Colonic mucosa (tissue), 4 donors: ENCODE data around the gene ADGRA1. TPM values are rescaled to one million over a fixed set of nuclear protein-coding genes. Genes with fewer than 3 reads are reported as not detected.

Experiments used
- DNase-seq: peaks from one replicate; pipeline ENCODE4 v3.0.0-alpha.2; 2020
- H3K27ac ChIP-seq: fragments of 200-600 bp; one replicate; pipeline ENCODE4 v1.8.0; 2021
- H3K27me3 ChIP-seq: fragments of 200-600 bp; one replicate; pipeline ENCODE4 v1.8.0; 2021
- H3K36me3 ChIP-seq: fragments of 200-600 bp; one replicate; pipeline ENCODE4 v1.8.0; 2021
- H3K4me1 ChIP-seq: fragments of 200-600 bp; one replicate; pipeline ENCODE4 v1.8.0; 2021; ENCODE audit warnings: mild to moderate bottlenecking
- H3K4me3 ChIP-seq: fragments of 200-600 bp; one replicate; pipeline ENCODE4 v1.8.0; 2021
- H3K9ac ChIP-seq, 2 donors: one replicate each; pipeline ENCODE4 v1.7.0; 2013; ENCODE audit warnings: control low read depth in 2 of 2, low read depth in 2 of 2, low read length in 2 of 2
- H3K9me3 ChIP-seq: fragments of 200-600 bp; one replicate; pipeline ENCODE4 v1.8.0; 2021
- CTCF ChIP-seq: fragments of 200-600 bp; IDR thresholded peaks from one replicate; pipeline ENCODE4 v1.8.0; 2022; ENCODE audit warnings: antibody characterized with exemption, mild to moderate bottlenecking
- intact Hi-C: fragments of 100-400 bp; cut with DNase I; formaldehyde crosslinking; loops from one replicate; pipeline ENCODE4 v1.14.1; 2022
- total RNA-seq, 2 donors: library from RNA; stranded (reverse); fragmentation: NEBNext Ultra II Directional in 1 of 2; extraction: Animal tissue kit (Norgen Biotek cat#: 25700) in 1 of 2; gene quantifications; one replicate each; pipeline ENCODE4 v1.2.1, GENCODE V29; 2021
- donor health status: healthy.
- donor health status: DM: no; HTN: no; CAD: no.
- donor health status: DM: no; HTN: no; CAD: no.

Gene ADGRA1
- total RNA-seq, 2 donors from 2014 or later, result not detected

- intact Hi-C loops, result no loop called here
- Histone ChIP-seq H3K27me3 (no peaks in the 10 kb centered on the region), H3K27ac (no peak overlapping the region), H3K9me3 (no peaks in the 10 kb centered on the region), H3K9ac (no peak overlapping the region), H3K4me3 (no peak overlapping the region), H3K36me3 (no peaks in the 10 kb centered on the region), H3K4me1 (no peaks in the 10 kb centered on the region)
- no peak for DNase-seq
- TF ChIP-seq CTCF, result no peak
Observed at GRCh38 chr10:133154996-133155778, 67.5 kb downstream of the ADGRA1 start.

- Histone ChIP-seq H3K27me3 (peaks cover 17% of the 10 kb centered on the region), H3K36me3 (no peaks in the 10 kb centered on the region), H3K27ac (no peak overlapping the region), H3K9ac (no peak overlapping the region), H3K4me1 (no peaks in the 10 kb centered on the region), H3K4me3 (no peak overlapping the region), H3K9me3 (no peaks in the 10 kb centered on the region)
- intact Hi-C loops, result no loop called here
- DNase-seq, result no peak
- no peak for TF ChIP-seq CTCF
Observed at GRCh38 chr10:133156674-133157579, 69.2 kb downstream of the ADGRA1 start.

DNA sequence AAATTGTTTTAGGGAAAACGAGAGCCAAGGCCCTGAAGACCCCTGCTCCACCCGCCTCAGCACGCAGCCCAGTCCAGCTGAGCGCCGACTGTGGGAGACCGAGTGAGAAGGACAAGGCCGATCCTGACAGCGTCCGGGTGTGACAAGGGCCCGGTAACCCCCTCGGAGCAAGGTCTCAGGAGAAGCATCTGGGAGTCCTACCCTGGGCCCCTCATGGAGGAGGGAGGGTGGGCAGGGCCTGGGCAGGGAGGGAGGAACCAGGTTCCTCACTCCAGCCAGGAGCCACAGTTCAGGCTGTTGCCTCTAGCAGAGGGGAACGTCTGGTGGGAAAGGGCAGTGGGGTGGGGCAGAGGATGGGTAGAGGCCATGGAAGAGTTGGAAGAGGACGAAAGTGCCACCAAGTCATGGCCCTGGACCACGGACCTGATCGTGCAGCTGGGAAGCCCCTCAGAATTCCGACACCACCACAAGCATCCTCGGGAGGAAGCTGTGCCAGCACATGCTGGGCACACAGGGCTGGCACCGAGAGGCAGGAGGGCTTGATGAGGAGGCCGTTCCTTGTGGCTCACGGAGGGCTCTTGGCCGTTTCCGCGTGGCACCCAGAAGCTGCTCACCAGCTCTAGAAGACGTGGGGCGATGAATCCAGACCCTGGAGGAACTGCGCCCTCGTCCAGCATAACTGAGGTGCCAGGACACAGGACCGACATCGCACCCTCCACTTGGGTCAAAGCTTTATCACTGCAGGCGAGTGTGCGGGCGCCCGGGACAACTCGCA, 70.1 kb downstream of the ADGRA1 start:
- Histone ChIP-seq H3K4me3 (no peak overlapping the region), H3K9me3 (no peaks in the 10 kb centered on the region), H3K4me1 (no peaks in the 10 kb centered on the region), H3K27me3 (peaks cover 17% of the 10 kb centered on the region), H3K9ac (no peak overlapping the region), H3K36me3 (no peaks in the 10 kb centered on the region), H3K27ac (no peak overlapping the region)
- DNase-seq, result no peak
- intact Hi-C loops, result no loop called here
- TF ChIP-seq CTCF, result no peak

GRCh38 chr10:133158437-133158755, 70.7 kb downstream of the ADGRA1 start:
- Histone ChIP-seq H3K4me1 (no peaks in the 10 kb centered on the region), H3K27ac (no peak overlapping the region), H3K27me3 (peaks cover 17% of the 10 kb centered on the region), H3K9ac (no peak overlapping the region), H3K36me3 (no peaks in the 10 kb centered on the region), H3K9me3 (no peaks in the 10 kb centered on the region), H3K4me3 (no peak overlapping the region)
- DNase-seq, result no peak
- intact Hi-C loops, result no loop called here
- no peak for TF ChIP-seq CTCF
